Muscle of back (tissue), 11 donors: ENCODE data around the gene DRICH1. TPM values are rescaled to one million over a fixed set of nuclear protein-coding genes. Genes with fewer than 3 reads are reported as not detected.
A peak's percentile ranks its signal among the peaks of the same experiment; 100 is the strongest.
"Not testable (repeated sequence)": the region's sequence is repeated elsewhere in the genome, so short reads cannot be mapped to it uniquely, and the experiment has no call there.

ENCODE experiments used
- DNase-seq, 3 donors: peaks; one replicate each; pipeline versions ENCODE4 v3.0.0 to v3.0.0-alpha.2; 2013
- polyA plus RNA-seq, 10 donors: library from polyadenylated mRNA; unstranded; fragments of 120-200 nt; gene quantifications; one replicate each; pipeline ENCODE4 v1.2.1, GENCODE V29; 2013; ENCODE audit not compliant: insufficient read length in 10 of 10

DRICH1 gene
- polyA plus RNA-seq, 10 donors: 0.33 to 1.7 (median 0.46) TPM; not detected in 1

- DNase-seq: no peak
Observed at GRCh38 chr22:23566705-23567475, 65.2 kb downstream of the DRICH1 start.

DNA sequence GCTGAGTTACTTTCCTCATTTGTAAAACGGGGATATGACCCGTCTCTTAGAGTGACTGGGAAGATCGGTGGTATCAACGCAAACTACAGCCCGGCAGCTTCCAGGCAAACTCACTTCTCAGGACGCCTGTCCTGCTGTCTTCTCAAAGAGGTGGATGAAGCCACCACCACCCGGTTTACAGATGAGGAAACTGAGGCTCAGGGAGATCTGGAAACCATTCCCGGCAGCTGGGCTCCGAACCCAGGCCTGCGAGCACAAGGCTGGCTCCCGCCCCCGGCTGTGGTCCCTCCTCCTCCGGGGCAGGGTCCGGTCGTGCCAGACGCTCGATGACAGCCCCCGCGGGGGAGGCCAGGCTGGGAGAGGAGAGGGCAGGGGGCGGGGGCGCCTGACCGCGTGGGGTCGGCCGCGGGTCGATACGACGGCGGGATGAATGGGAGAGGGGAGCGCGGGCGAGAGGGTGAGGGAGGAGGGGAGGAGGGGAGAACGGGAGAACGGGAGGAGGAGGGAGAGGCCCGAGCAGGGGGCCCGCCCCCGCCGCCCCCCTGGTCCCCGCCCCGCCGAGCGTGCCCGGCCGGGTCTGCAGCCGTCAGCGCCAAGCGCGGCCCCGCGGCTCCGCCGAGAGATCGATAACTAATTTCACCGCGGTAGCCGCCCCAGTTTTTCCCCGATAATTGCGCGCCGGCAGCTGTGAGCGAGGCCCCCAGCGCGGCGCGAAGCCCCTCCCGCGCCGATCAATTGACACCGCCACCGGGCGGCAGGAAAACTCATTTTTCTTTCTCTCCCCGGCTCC is 66.0 kb downstream of the DRICH1 start:
- peak in 1 of 3 donors; percentile 67 for DNase-seq

DNA sequence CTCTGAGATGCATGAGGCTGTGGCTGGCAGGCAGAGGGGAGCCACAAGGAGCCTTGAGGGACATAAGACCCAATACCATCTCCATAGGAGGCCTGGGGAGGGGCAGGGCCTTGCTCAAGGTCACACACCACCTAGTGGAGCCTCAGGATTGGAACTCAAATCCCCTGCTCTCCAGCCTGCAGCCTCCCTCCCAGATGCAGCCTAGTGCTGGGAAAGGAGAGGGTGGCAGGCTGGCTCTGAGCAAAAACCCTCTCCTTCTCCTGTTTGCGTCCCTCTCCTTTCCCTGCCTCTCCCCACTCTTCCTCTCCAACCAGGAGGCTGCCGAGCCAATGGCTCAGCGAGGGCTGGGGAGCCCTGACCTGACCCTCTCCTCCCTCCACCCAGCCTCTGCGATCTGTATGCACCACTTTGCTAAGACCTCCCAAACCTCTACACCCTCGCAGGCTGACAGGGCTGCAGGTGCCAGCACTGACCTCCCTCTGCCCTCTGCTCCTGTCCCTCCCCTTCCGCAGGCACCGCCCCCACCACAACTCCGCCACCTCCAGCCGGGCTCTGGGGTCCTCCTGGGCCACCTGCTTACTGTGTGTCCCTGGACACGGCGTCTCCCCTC is 66.7 kb downstream of the DRICH1 start:
- DNase-seq: peak in 1 of 3 donors; percentile 15

DNA sequence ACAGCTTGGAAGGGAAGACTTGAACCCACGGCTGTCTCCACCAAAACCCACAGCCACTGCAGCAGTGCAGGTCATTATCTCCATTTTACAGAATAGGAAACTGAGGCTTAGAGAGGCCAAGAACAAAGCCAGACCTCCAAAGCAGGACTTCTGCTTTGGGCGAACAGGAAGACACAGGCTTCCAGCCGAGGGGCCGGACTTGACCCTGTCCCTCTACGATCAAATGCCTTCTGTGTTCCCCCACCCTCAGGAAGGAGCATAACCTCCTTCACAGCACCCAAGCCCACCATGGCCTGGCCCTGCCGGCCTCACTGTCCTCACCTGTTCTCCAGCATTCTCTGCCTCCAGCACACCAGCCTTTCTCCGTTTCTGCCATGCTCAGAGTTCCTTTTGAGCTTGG is 67.8 kb downstream of the DRICH1 start:
- DNase-seq: no peak

DNA sequence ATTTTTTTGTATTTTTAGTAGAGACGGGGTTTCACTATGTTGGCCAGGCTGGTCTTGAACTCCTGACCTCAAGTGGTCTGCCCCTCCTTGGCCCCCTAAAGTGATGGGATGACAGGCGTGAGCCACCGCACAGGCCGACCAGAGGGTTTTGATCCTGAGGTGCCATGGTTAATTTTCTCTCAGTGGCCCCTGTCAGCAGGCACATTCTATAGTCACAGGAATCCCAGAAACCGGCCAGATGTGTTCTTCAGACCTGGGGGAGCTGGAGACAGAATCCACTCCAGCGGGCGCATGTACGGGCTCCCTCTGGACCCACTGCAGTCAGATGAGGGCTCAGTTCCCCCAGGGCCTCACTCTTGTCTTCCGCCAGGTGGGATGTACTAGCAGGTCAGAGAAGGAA is 69.0 kb downstream of the DRICH1 start:
- no peak for DNase-seq

DNA sequence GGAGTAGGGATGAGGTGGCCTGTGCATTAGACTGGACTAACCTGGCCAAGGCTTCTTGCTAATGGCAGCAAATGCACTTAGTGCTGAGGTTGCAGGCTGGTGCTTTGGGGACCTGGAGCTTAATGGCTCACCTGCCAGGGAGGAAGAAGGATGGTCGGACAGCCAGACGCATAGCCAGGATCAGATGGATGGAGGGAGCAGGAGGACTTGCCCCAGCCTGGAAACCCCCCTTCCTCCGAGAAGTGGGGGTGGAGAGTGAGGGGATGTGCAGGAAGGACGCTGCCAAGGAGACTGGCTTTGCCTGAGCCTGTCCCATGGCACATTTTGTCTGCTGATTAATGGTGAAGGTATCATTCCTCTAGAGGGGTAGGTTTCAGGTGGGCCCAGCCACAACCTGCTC is 69.9 kb downstream of the DRICH1 start:
- DNase-seq: no peak

DNA sequence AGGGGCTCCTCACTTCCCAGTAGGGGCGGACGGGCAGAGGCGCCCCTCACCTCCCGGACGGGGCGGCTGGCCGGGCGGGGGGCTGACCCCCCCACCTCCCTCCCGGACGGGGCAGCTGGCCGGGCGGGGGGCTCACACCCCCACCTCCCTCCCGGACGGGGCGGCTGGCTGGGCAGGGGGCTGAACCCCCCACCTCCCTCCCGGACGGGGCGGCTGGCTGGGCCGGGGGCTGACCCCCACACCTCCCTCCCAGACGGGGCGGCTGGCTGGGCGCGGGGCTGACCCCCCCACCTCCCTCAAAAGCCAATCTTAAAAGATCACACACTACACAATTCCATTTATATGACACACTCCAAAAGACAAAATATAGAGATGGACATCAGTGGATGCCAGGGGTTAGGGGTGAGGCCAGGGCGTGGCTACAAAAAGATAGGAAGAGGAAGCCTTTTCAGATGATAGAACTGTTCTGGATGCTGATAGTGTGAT is 71.1 kb downstream of the DRICH1 start:
- DNase-seq: not testable (repeated sequence)

DNA sequence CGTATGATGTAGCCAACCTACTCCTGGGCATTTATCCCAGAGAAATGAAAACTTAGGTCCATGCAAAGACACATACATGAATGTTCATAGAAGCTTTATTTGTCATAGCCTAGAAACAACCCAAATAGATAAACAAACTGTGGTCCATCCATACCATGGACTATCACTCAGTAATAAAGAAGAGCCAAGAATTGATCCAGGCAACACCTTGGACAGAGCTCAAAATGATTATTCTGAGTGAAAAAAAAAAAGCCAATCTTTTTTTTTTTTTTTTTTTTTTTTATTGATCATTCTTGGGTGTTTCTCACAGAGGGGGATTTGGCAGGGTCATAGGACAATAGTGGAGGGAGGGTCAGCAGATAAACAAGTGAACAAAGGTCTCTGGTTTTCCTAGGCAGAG is 71.9 kb downstream of the DRICH1 start:
- DNase-seq: not testable (repeated sequence)

Other genes starting within 250 kb of the DRICH1 start
- under 1 TPM in 9 of 10 donors, not detected in 1; 0.23 to 0.95 (median 0.84) TPM for gene IGLL1, start 52.0 kb downstream of the DRICH1 start, polyA plus RNA-seq
- gene RGL4, start 58.7 kb upstream of the DRICH1 start, polyA plus RNA-seq: 1 to 10 TPM in 9 of 10 donors, under 1 TPM in 1; 0.36 to 2.4 (median 1.6) TPM
- gene ZNF70, start 118.8 kb upstream of the DRICH1 start, polyA plus RNA-seq: 1 to 10 TPM; 4.0 to 6.2 (median 5.1) TPM
- 1 to 10 TPM in 4 of 10 donors, under 1 TPM in 5, not detected in 1; 0.26 to 1.4 (median 0.84) TPM for gene VPREB3, start 122.1 kb upstream of the DRICH1 start, polyA plus RNA-seq
- under 1 TPM in 9 of 10 donors, not detected in 1; 0.14 to 0.61 (median 0.33) TPM for gene C22orf15, start 130.7 kb upstream of the DRICH1 start, polyA plus RNA-seq
- gene CHCHD10, start 135.7 kb upstream of the DRICH1 start, polyA plus RNA-seq: 10 to 100 TPM; 35.5 to 74.9 (median 50.2) TPM
- 10 to 100 TPM in 4 of 10 donors, 1 to 10 TPM in 6; 6.2 to 18.2 (median 8.7) TPM for gene MMP11, start 140.5 kb upstream of the DRICH1 start, polyA plus RNA-seq
- 100 to 1,000 TPM in 1 of 10 donors, 10 to 100 TPM in 9; 57.5 to 111 (median 74.6) TPM for gene SMARCB1, start 154.6 kb upstream of the DRICH1 start, polyA plus RNA-seq
- 1 to 10 TPM in 8 of 10 donors, under 1 TPM in 2; 0.71 to 2.6 (median 1.3) TPM for gene DERL3, start 206.7 kb upstream of the DRICH1 start, polyA plus RNA-seq
- 10 to 100 TPM in 1 of 10 donors, 1 to 10 TPM in 9; 4.3 to 10.1 (median 6.4) TPM for gene SLC2A11, start 225.6 kb upstream of the DRICH1 start, polyA plus RNA-seq